HG03108 (cell line): ENCODE data around the gene SLC27A5.
"Not testable (repeated sequence)": the region's sequence is repeated elsewhere in the genome, so short reads cannot be mapped to it uniquely, and the experiment has no call there.

Experiments
- ATAC-seq: cut with Tn5 transposase; IDR thresholded peaks from one replicate; pipeline ENCODE4 v1.9.1; 2021; ENCODE audit warnings: moderate library complexity; ENCODE audit not compliant: unreplicated experiment

Gene SLC27A5

DNA sequence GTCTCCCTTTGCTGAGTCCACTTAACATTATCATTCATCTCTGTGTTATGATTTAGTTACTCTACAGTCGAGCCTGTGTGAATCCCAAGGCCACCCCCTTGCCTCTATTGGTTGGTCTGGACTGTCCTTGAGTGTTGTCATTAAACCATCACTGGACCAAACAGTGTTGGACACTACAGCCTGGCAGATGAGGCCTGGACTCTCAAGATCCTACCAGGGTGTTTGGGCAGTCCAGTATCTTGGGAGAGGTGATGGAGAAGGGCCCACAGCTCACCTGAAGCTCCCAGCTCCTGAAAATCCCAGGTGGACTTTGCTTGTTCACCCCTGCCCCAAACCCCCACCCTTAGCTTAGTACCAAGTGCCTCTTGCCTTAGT lies 39.3 kb upstream of the SLC27A5 start:
- ATAC-seq, result no peak

DNA sequence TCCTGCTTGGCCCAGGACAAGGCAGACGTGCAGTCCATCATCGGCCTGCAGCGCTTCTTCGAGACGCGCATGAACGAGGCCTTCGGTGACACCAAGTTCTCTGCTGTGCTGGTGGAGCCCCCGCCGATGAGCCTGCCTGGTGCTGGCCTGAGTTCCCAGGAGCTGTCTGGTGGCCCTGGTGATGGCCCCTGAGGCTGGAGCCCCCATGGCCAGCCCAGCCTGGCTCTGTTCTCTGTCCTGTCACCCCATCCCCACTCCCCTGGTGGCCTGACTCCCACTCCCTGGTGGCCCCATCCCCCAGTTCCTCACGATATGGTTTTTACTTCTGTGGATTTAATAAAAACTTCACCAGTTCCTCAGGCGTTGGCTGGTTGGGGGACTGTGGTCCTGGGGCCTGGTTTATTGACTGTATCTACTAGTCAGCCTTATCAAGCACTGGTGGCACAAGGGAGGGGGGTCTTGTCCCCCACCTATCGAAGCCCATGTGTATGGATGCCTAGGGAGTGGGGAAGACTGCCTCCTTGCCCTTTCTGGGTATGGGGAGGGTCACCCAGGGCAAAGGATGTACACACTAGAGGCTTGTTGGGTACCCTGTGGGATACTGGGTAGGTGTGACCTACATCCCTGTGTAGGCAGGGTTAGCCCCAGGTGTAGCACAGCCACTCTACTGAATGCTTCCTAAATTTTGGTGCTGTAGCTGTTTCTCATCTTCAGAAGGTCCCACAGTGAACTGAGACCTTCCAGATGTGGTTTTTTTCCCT lies 38.8 kb upstream of the SLC27A5 start:
- ATAC-seq, result no peak

DNA sequence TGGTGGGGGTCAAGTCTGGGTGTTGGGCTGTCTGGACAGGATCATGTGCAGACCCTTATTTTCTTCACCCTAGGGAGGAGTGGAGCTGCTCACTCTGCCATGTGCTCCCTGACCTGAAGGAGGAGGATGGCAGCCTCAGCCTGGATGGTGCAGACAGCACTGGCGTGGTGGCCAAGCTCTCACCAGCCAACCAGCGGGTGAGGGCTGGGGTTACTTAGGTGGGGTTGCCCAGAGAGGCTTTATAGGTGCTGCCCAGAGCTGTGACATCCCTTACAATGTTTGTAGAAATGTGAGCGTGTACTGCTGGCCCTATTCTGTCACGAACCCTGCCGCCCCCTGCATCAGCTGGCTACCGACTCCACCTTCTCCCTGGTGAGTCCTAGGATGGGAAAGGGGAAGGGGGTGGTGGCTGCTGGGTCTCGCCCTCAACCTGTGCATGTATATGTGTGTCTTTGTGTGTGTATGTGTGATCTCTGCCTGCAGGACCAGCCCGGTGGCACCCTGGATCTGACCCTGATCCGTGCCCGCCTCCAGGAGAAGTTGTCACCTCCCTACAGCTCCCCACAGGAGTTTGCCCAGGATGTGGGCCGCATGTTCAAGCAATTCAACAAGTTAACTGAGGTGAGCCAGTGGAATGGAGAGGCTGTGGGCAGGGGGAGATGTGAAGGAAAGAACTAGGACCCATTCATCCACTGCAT lies 38.0 kb upstream of the SLC27A5 start:
- no peak for ATAC-seq

DNA sequence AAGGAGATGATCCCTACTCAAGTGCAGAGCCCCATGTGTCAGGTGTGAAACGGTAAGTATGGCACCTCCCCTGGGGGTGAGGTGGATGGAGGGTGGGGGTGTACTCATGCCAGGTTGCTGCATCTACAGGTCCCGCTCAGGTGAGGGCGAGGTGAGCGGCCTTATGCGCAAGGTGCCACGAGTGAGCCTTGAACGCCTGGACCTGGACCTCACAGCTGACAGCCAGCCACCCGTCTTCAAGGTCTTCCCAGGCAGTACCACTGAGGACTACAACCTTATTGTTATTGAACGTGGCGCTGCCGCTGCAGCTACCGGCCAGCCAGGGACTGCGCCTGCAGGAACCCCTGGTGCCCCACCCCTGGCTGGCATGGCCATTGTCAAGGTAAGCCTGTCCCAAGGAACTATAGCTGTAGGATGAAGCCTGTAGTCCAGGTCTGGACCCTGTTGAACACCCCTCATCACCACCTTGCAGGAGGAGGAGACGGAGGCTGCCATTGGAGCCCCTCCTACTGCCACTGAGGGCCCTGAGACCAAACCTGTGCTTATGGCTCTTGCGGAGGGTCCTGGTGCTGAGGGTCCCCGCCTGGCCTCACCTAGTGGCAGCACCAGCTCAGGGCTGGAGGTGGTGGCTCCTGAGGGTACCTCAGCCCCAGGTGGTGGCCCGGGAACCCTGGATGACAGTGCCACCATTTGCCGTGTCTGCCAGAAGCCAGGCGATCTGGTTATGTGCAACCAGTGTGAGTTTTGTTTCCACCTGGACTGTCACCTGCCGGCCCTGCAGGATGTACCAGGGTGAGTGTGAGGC lies 37.3 kb upstream of the SLC27A5 start:
- no peak for ATAC-seq

DNA sequence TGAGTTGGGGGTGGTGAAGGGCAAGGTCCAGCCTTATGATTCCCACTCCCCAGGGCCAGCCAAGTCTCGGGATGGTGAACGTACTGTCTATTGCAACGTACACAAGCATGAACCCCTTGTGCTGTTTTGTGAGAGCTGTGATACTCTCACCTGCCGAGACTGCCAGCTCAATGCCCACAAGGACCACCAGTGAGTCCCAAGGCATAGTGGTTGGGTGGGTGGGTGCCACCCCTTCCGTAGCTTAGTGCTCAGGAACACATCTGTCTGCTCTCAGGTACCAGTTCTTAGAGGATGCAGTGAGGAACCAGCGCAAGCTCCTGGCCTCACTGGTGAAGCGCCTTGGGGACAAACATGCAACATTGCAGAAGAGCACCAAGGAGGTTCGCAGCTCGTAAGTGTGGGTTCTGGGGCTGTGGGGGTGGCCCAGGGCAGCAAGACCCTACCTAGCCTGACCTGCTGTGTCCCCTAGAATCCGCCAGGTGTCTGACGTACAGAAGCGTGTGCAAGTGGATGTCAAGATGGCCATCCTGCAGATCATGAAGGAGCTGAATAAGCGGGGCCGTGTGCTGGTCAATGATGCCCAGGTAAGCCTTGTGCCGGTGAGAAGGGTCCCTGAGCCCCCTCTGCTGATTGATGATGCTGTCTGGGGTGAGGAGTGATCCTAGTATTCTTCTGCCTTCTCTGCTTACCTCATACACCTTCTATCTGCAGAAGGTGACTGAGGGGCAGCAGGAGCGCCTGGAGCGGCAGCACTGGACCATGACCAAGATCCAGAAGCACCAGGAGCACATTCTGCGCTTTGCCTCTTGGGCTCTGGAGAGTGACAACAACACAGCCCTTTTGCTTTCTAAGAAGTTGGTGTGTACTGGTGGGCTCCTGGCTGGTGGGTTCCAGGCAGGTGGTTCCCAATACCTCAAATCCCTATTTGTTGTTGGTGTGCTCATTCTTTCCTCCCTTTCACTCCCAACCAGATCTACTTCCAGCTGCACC lies 35.8 kb upstream of the SLC27A5 start:
- ATAC-seq, result no peak

DNA sequence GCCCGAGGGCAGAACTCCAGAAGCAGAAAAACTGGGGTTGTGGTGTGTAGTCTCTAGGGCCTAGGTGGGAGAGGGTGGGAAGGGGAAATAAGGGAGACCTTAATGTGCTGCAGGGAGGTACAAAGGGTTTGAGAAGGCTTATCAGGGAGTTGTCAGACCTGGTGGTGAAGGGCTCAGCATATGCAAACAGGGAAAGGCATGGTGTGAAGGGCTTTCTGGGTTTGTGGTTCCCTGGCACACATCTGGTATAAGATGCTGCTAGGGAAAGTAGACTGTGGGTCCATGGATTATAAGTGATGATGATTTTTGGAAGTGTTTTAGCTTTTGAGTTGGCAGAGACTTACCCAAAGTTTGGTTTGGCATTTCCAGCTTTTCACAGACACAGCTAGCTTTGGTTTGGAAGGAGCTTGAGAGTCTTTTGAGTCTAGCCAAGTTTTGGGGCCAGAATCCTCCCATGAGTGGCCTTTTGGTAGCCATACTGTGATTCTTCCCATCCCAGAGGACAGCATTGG lies 34.3 kb upstream of the SLC27A5 start:
- no peak for ATAC-seq

DNA sequence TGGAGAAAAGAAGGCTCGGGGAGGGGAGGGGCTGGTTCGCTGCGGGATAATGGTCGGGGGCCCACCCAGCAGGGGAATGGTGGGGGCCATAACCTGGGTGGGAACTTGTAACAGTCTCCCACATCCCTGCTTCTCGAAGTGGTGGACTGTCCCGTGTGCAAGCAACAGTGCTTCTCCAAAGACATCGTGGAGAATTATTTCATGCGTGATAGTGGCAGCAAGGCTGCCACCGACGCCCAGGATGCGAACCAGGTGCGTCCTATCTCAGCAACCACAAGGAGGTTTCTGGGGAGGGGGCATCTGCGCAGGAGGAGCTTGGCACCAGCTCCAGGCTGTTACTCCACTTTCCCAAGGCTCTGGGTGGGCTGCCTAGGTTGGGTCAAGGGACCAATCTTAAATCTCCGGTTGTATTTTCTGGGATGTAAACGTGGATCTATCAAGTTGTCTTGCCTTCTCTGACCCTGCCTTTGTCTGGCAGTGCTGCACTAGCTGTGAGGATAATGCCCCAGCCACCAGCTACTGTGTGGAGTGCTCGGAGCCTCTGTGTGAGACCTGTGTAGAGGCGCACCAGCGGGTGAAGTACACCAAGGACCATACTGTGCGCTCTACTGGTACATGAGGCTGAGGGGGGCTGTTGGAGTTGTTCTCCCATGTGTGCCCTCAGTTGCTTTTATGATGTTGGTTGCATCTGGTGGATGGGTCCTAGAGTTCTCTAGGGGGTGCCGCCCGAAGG lies 33.7 kb upstream of the SLC27A5 start:
- no peak for ATAC-seq

DNA sequence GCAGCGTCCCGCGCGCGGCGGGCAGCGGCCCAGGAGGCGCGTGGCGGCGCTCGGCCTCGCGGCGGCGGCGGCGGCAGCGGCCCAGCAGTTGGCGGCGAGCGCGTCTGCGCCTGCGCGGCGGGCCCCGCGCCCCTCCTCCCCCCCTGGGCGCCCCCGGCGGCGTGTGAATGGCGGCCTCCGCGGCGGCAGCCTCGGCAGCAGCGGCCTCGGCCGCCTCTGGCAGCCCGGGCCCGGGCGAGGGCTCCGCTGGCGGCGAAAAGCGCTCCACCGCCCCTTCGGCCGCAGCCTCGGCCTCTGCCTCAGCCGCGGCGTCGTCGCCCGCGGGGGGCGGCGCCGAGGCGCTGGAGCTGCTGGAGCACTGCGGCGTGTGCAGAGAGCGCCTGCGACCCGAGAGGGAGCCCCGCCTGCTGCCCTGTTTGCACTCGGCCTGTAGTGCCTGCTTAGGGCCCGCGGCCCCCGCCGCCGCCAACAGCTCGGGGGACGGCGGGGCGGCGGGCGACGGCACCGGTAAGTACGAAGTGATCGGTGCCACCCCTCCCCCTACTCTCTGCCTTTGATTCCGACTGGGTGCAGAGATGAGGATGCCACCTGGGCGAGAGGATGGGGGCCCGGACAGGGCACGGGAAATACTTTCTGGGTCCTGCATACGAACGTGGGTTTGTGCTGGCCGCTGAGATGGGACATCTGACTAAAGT lies 32.9 kb upstream of the SLC27A5 start:
- ATAC-seq, result peak; percentile 26

DNA sequence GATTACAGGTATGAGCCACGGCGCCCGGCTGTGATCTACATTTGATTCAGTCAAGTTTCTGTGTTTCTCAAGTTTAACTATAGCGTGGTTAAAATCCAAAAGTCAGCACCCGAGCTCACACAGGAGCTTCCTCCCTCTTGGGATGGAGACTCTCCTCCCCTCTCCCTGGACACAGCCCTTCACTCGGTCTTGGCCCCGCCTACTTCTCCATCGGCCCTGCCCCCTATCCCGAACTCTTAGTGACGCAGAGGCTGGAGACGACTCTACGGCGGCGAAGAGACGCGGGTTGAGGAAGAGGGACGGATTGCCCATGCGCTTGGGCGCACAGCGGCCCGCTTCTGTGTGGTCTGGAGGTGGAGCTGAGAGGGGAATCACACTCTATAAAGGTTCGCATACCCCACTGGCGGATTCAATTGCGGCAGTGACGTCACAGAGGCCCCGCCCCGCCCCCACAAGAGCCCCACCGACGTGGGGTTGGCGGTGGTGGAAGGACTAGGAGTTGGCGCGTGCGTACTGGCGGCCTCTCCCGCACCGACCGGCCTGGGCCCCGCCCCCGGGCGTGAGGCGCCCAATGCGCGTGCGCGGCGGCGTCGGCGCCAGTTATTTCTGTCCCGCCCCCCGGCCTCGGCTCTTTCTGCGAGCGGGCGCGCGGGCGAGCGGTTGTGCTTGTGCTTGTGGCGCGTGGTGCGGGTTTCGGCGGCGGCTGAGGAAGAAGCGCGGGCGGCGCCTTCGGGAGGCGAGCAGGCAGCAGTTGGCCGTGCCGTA lies 32.2 kb upstream of the SLC27A5 start, which contains the start of gene TRIM28:
TSS of gene TRIM28 (plus strand) at position 239 of the 765 bp plus-strand sequence. CDS start 694 bp downstream, outside the sequence.
- peak; percentile 82 for ATAC-seq

DNA sequence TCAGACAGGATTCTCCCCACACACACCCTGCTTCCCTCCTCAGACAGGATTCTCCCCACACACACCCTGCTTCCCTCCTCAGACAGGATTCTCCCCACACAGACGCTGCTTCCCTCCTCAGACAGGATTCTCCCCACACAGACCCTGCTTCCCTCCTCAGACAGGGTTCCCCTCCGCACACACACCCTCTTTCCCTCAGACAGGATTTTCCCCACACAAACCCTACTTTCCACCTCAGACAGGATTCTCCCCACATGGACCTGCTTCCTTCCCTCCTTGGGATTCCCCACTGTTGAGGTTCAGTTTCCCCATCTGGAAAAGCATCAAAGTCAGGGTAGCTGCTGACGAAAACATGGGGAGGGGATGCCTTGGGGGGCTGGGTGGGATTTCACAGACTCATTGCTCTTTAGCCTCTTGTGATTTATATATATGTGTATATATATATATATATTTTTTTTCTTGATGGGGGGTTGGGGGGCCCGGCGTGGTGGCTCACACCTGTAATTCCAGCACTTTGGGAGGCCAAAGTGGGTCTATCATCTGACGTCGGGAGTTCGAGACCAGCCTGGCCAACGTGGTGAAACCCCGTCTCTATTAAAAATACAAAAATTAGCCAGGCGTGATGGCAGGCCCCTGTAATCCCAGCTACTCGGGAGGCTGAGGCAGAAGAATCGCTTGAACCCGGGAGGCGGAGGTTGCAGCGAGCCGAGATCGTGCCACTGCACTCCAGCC lies 31.0 kb upstream of the SLC27A5 start:
- not testable (repeated sequence) for ATAC-seq

DNA sequence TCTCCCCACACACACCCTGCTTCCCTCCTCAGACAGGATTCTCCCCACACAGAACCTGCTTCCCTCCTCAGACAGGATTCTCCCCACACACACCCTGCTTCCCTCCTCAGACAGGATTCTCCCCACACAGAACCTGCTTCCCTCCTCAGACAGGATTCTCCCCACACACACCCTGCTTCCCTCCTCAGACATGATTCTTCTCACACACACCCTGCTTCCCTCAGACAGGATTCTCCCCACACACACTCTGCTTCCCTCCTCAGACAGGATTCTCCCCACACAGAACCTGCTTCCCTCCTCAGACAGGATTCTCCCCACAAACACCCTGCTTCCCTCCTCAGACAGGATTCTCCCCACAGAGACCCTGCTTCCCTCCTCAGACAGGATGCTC lies 27.4 kb upstream of the SLC27A5 start:
- not testable (repeated sequence) for ATAC-seq

DNA sequence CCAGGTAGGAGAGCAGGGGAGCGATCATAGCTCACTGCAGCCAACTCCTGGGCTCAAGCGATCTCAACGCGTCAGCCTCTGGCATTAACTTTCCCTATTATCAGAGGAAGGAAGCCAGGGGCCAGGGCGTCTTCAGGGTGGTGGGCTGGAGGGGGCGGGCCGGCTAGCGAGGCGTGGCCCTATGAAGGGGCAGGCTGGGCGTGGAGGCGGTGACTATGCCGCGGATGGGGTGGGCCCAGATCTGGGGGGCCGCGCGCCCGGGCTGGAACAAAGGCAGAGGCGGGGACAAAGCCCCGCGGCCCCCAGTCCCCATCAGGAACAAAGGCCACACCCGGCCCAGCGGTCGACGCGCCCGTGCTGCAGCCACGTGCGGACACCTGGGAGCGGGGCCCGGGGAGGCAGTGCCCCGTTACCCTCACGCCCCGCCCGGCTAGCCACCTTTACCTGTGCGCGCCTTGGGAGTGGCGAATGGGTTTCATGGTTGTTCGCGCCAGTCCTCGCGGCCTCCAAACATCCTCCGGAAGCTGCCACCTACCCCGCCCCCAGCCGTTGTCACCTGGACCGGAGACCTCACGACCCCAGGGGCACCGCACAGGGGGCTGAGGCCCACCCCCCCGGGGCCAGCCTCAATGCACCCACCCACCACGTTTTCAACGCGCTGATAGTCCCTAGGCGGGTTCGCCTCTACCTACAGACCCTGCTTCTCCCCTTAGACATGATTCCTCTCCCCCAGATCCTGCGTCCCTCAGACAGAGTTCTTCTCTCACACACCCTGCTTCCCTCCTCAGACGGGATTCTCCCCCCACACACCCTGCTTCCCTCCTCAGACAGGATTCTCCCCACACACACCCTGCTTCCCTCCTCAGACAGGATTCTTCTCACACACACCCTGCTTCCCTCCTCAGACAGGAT lies 26.7 kb upstream of the SLC27A5 start:
- ATAC-seq, result no peak

DNA sequence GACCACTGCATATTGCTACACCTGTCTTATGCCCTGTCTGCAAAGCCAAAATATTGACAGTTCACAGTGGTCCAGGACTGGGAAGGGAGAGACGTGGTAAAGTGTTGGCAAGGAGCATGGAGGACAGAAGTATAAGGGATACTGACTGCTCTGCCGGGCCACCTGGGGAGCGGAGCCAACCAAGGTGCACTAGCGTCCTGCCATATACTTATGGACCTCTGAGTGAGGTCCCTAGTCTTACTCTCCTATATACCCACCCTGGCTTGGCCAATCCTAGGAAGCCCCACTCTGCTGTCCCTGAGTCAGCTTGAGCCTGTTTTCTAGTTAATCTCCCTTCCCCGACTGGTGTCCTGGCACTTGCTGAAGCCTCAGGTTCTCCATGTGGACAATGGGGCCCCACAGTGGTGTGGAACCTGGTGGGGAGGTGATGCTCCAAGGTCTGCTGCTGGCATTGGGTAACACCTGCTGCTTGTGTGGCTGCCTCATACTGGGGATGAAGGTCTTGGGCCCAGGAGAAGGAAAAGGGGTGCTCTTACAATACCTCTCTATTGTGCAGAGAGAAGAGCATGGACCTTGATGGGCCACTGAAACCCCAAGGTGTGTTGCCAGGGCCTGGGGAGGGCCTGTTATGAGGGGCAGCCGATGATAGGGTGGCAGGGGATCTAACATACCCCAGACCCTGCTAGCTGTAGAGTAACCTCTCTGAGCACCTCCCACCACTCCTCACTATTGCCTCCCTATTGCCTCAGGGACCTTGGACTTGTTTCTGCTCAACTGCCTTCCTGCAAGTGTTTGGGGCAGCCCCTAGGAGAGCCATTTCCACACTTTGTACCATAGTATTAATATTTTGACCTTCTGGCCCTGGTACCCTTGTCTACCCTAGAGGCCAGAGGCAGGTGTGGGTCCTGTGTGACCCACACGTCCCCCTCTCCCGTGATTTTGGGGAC lies 25.3 kb upstream of the SLC27A5 start:
- ATAC-seq, result no peak

DNA sequence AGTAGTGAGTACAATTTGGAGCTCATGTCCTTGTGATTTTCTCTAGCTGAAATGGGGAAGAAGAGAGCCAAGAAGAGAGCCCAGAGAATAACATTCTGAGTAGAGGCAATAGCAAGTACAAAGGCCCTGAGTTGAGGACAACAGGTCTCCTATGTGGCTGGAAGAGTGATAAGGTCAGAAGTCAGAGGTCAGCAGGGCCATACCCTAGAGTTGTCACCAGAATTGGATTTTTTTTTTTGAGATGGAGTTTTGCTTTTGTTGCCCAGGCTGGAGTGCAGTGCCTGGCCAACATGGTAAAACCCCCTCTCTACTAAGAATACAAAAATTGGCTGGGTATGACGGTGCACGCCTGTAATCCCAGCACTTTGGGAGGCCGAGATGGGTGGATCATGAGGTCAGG lies 24.1 kb upstream of the SLC27A5 start:
- ATAC-seq, result no peak

DNA sequence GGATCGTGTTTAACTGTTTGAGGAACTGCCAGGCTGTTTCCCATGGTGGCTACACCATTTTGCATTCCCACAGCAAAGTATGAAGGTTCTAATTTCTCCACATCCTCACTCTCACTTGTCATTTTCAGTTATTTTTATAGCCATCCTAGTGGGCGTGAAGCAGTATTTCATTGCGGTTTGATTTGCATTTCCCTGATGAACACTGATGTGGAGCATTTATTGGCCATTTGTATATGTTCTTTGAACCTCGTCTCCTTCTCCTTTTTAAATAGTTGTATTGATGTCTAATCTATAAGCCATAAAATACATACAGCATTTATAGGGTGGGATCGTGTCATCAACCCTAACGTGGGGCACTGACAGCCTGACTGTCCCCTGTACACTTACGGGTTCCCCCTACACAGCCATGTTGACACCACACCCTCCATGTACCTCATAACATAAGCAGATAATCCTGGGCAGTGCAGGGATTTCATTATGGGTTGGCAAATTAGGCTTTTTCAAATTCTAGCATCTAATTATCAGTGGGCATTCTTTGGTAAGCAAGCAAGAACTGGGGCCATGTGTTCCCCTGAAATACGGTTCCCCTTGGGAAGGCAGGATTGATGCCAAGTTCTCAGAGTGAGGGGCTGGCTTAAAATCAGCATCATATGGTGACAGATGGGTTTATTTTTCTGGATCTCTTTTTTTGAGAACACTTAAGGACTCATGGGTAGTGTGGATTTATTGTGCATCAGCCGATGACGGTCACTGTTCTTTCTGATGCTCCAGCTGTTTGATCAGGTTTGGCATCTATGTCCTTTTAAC lies 19.4 kb upstream of the SLC27A5 start:
- ATAC-seq, result no peak
